Activated T-helper 1 cell treated with Interleukin-2 at 50 U/mL for 16 hours (primary cell): ENCODE data around the gene PLCG2.
"Not testable (repeated sequence)": the region's sequence is repeated elsewhere in the genome, so short reads cannot be mapped to it uniquely, and the experiment has no call there.

Experiments used
- DNase-seq: peaks from one replicate; pipeline ENCODE4 v3.0.0-alpha.2; 2020; ENCODE audit warnings: low read depth

The PLCG2 gene

DNA sequence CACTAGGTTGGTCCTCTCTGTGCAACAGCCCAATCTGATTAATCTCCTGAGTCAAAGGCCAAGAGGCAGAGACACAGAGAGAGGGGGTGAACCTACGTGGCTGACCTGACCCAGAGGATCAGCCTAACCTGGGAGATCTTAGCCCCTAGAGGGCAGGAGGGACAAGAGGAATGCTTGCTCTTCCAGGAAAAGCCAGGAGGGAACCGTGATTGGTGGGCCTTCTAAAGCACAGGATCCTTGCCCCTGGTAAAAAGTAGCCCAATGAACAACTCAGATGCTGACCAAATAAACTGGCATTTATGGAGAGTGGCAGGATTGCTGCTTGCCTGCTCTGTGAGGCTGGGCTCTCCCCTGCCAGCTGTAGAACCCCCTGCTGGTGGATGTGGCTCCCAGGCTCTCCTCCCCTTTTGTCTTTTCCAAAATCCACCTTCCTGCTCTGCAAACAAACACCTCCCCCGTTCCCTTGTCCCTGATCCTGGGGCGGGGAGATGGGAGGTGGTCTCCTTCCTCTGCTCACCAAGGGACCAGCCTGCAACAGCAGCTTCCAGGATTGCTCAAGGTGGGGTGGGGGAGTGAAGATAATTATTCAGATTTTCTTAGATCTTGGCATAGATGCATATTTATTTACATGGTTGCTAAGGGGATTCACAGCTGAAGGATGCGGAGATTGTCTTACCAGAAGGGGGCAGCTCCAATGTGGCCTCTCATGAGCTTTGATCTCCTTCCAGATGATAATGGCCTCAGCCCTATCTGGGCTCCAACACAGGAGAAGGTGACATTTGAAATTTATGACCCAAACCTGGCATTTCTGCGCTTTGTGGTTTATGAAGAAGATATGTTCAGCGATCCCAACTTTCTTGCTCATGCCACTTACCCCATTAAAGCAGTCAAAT is 160.3 kb downstream of the PLCG2 start:
- no peak for DNase-seq

DNA sequence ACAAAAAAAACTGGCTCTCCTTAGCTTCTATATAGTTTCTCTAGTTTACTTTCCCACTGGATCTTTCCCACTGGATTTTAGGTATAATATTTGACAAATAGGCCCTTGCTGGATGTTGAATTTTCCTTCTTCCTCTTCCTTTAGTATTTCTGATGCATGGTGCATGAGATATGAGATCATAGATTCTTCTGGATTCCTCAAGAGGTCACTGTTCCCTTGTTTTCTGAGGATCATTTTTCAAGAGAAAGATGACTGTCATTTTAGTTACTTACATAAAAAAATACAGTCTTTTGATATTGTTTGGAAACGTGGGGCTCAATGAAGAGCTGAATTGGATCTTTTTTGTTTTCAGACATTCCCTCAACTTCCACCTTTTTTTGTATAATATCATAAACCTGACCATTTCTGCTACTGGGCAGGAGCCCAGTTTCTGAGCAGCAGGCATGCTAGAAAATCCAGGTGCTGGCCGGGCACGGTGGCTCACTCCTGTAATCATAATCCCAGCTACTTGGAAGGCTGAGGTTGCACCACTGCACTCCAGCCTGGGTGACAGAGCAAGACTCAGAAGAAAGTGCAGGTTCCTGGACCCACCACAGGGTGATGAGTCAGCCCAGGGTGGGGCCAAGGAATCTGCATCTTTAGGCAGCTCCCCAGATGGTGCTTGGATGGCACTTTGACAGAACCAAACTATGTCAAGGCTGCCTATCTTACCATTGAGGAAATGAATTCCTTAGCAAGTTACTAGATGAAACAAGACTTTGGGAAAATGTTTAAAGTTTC is 161.9 kb downstream of the PLCG2 start:
- DNase-seq = no peak

DNA sequence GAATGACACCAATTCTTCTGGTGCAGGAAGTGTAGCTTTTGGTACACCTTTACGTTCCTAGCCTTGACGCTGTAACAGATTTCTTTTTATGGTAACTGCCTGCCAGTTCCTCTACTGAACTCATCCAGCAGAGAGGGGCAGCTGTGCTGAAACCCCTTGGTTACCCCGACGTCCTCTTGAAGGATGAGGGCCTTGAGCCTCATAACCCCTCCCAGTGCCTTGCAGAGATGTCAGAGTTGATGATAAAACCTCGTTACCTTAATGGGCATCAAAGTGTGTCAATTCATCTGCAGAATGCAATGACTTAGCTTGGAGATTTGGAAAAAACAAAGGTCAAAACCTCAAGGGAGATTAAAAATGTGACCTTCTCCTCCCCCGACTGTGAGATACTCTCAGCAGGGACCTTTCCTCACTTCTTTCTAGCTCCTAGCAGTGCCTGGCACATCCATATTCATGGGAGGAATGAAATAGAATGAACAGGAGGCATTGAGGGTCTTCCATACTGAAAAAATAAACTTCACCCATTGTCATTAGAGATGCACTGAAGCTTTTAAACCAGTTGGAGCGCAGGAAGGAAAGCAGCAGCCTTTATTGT is 163.0 kb downstream of the PLCG2 start:
- DNase-seq = no peak

DNA sequence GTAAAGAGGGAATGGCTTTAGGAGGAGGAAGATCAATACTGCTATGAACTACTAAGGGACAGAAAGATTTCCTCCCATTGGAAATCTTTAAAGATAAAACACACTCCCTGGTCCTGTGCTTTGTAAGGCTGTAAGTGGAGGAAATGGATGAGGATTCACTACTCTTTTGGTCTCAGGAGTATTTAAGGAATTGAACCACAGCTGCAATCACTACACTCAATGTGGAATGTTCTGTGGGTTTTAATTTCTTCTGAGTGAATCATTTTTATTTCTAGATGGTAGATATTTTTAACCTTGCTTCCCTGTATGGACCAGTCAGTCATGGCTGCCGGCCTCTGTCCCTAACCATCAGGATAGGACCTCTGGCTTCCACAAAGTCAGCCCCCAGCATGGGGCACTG is 166.6 kb downstream of the PLCG2 start:
- DNase-seq = no peak

DNA sequence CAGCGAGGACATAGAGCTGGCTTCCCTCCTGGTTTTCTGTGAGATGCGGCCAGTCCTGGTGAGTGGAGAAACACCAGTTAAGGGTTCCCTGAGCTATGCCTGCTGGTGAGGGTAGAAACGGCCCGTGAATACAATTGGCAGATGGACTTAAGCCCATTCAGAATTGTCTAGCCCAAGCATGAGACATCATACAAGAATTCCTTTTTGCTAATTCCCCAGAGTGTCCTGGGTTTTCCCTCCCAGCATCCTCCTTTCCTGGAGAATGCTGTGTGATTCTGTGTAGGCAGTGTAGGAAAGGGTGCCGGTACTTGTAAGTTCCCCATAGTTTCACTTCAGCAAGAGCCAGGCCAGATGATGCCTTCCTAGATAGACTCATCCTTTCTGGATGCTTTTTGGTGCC is 167.1 kb downstream of the PLCG2 start:
- no peak for DNase-seq

DNA sequence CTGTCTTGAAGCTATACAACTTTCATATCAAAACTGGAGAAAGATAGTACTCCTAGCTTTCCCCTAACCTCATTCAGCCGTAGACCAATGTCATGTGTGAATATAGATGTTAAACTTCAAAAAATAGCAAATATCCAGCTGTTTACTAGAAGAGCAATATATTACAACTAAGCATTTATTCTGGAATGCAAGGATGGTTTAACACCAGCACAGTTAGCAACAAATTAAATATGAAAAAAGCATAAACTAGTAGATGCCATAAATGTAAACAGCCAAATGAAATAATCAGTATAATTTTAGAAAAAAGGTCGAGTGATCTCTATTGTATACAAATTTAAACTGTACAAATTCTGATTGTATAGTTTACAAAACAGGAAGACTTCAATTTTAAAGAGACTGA is 172.5 kb downstream of the PLCG2 start:
- DNase-seq = no peak

DNA sequence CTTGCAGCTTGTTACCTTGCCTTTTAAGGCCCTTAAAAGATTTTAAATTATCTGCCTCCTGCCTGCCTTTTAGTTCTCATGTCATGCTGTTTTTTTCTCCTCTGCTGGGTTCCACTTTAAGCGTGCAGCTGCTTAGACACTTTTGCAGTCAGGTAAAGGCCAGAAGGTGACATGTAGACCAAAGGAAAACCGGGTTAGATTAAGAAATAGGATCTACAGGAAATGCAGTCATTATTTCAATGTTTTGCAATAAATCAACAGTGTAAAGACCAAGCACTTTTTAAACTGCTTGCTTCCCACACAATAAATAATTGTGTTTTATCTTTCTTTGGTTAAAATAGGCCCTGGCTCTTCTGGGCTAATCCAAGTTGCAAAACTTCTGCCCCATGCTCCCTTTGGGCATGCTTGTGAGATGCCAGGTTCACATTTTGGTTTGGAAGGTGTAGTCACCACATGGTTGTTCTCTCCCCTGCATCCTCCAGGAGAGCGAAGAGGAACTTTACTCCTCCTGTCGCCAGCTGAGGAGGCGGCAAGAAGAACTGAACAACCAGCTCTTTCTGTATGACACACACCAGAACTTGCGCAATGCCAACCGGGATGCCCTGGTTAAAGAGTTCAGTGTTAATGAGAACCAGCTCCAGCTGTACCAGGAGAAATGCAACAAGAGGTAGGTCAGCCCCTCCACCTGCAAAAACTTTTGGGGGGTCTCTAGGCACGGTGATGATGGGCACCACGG is 177.3 kb downstream of the PLCG2 start:
- DNase-seq = no peak

DNA sequence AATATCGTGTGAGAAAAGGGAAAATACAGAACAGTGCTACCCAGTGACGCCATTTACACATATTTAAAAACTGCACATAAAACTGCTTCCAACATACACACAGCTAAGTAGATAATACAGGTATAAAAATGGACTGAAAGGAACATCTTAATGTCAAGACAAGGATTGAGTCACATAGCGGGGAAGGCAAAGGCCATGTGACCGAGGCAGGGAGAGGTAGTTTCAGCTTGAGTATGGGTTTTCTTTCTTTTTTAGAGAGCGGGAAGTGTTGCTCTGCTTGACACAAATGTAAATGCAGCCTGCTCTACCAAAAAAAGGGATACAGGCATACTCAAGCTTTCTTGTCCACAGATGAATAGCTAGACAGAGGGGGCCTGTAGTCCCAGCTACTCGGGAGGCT is 185.7 kb downstream of the PLCG2 start:
- no peak for DNase-seq

DNA sequence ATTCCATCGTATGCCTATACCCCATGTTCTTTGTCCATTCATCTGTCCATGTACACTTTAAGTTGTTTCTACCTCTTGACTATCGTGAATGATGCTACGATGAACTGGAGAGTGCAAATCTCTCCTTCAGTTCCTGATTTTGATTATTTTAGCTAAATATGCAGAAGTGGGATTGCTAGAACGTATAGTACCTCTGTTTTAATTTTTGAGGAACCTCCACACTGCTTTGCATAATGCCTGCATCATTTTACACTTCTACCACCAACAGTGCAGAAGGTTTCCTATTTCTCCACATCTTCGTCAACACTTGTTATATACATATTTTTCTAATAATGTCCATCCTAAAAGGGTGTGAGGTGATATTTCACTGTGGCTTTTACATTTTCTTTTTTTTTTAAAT is 188.3 kb downstream of the PLCG2 start:
- DNase-seq = no peak

DNA sequence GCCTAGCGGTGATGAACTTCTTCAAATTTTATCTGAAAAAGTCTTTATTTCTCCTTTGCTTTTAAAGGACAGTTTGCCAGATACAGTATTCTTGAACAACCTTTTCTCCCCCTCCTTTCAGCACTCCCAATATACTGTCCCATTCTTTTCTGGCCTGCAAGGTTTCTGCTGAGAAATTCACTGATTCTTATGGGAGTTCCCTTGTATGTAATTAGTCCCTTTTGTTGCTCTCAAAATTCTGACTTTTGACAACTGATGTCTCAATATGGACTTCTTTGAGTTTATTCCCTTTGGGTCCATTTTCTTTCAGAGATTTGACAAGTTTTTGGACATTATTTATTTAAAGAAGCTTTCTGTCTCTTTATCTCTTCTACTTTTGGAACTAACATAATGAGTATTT is 192.8 kb downstream of the PLCG2 start:
- DNase-seq = no peak

DNA sequence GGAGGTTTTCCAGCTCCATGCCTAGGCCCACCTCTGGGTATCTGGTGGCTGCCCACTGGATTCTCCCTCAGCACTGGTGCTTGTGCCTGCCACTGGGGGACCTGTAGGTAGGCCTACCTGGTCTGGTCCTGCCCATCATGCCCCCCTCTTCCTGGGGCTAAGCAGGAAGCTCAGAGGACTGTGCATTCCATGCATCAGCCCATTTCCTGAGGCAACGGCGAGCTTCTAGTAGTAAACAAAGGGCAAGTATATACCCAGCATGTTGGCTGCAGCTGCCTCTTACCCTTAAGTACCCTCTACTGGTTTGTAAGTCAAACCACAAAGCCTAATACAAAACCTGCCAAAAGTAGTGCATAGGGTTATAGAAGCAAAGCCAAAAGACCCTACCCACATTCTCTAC is 194.6 kb downstream of the PLCG2 start:
- DNase-seq = no peak

DNA sequence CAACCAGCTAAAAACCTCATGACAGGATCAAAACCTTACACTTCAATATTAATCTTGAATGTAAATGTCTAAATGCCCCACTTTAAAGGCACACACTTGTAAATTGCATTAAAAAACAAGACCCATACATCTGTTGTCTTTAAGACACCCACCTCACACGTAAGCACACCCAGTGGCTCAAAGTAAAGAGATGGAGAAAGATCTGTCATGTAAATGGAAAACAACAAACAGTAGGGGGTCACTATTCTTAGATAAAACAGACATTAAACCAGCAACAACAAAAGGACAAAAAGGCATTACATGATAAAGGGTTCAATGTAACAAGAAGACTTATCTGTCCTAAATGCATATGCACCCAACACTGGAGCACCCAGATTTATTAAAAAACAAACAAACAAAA is 196.5 kb downstream of the PLCG2 start:
- DNase-seq = no peak

DNA sequence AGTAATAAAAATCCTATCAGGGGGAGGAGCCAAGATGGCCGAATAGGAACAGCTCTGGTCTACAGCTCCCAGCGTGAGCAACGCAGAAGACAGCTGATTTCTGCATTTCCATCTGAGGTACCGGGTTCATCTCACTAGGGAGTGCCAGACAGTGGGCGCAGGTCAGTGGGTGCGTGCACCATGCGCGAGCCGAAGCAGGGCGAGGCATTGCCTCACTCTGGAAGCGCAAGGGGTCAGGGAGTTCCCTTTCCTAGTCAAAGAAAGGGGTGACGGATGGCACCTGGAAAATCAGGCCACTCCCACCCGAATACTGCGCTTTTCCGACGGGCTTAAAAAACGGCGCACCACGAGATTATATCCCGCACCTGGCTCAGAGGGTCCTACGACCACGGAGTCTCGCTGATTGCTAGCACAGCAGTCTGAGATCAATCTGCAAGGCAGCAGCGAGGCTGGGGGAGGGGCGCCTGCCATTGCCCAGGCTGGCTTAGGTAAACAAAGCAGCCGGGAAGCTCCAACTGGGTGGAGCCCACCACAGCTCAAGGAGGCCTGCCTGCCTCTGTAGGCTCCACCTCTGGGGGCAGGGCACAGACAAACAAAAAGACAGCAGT is 198.3 kb downstream of the PLCG2 start:
- not testable (repeated sequence) for DNase-seq

DNA sequence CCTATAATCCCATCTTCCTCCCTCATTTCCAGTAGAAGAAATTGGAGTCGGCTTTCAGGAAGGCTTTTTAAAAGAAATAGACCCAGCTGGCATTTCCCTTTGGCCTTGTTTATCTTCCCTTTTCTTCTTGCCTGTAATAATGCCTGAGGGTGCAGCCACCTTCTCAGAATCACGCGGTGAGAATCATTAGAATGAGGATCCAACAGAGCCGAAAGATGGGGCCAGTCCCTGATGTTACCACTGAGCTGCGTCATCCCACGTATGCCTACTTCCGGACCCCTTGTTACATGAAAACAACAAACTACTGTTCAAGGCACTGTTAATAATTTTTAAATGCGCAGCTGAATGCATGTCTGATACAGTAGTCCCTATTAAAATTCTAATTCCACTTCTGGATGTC is 208.0 kb downstream of the PLCG2 start:
- DNase-seq = no peak

DNA sequence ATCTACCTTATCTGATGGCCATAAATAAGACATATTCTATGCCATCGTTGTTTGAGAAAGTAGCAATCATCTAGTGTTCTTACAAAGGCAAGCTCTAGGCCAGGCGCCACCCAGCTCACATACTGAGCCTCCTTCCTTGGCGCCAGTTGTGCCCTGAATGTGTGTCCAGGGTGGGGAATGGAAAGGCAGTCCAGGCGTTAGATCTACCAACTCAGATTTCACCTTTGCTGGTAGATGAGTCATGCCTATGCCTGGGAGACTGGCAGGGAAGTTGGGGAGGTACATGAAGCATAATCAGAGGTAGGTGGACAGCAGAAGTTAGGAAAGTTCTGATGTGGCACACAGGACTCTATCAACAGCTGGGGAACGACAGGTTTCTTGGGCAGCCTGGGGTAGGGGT is 208.6 kb downstream of the PLCG2 start:
- no peak for DNase-seq

DNA sequence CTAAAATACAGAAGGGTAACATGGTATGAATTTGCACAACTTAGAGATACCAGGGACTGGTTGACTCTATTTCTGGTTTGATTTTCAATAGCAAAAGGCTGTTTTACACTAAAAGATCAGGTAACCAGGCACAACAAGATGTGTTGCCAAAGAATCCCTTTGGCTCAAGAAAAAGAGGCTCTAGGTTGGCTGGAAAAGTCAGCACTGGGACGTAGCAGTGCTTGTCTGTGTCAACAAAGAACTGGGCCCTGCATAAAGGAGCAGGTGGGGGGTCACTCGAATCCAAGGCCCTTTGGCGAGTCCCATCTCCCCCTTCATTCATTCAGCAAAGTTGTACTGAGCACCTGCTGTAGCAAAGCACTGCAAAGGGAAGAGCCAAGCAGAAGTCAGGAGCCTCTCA is 213.8 kb downstream of the PLCG2 start:
- no peak for DNase-seq

DNA sequence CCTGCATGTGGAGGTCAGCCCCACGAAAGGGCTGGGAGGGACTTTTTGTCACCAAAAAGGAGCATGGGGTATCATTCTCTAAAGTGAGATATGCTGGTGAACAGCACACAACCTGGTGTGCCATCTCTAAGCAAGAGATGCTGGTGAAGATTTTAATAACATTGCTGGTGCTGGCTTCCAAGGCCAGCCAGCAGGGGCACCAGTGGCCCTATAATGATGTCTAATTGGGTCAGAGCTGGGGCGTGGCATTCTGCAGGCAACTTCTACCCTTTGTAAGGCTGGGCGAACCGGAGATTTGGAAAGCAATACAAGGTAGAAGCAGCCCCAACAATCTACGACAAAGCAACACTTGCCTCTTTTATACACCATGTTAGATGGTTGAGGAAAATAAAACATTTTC is 215.4 kb downstream of the PLCG2 start:
- no peak for DNase-seq

DNA sequence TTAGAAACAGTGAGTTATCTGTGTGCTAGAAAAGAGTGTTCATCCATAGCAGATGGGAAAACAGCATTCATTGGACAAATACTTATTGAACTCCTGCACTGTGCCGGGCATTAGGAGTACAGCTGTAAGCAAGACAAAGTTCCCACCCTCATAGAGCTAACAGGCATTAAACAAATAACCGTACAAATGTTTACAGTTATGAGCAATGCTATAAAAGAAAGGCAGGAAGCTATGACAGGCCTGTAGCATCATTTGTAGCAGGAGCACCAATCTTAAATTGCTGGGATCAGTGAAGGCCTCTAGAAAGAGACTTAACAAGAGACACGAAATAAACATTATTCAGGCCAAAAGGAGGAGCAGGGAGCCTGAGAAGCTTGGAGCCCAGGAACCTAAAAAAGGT is 216.6 kb downstream of the PLCG2 start:
- DNase-seq = no peak

DNA sequence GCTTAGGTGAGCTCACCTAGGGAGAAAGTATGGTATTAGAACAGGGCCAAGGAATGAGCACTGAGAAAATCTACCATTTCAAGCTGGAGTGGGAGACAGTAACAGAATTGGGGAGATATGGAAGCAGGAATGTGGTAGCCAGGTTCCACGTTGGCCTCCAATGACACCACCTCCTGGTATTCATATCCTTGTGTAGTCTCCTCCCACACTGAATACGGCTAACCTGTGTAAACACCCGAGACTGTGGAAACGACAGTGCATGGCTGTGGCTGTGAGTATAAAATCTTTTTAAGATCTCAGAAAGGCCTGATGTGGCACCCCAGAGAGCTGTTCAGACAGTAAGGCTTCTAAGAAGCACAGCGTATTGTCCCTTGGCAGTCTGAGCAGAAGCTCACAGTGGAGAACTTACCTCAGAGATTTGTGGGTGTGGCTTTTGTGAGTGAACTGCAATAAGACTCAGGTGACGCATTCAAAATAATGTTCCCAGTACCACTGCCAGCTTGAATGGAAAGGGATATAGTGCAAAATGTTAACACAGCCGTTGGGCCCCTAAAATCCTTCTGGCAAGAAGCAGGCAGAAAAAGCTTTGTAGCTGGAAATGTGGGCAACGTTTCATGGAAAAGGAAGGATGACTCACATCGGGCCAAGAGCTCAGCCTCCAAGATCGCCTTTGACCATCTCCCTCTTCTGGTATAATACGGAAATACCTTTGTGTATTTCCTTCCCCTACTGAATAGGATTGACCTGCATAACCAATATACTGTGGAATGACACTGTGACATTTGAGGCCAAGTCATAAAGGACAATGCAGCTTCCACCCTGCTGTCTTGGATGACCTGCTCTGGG is 217.8 kb downstream of the PLCG2 start:
- no peak for DNase-seq

DNA sequence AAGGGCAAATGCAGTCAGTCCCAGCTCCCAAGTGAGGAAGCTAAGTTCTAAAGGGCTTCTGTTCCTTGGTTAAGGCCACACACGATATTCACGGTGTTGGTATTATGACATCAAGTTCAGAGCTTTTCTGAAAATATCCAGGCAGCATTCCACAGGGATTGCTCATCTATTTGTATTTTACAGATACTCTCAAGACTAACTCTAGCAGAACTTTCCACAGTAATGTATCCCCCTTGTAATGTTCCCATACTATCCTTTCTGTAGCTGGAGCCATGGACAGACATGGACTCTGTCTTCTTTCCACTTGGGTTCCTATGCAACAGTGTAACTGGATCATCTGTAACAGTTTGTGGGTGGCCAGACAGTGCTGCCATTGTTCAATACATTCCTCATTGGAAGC is 218.6 kb downstream of the PLCG2 start:
- no peak for DNase-seq

DNA sequence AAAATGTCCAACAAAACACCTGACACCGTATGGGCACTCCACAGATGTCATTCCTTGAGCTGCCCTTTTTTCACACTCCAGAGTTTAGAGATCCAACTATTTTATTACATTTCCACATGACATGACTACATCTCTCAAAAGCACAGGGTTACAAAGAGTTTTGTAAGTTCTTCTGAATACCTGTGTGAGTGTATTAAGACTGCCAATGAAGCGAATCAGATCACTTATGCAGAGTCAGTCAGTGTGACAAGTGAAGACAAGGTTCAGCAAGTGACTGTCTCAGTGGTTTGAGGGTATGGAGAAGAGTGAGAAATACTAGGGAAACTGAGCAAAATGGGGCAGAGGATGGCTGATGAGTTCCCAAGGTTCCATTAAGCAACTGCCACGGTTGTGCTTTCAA is 223.7 kb downstream of the PLCG2 start:
- no peak for DNase-seq
